Hepatocyte (in vitro differentiated cells): Measurements from ENCODE around the gene SORT1. TPM values are rescaled to one million over a fixed set of nuclear protein-coding genes. Genes with fewer than 3 reads are reported as not detected.

Experiments used
- DNase-seq: peaks from one replicate; pipeline ENCODE4 v3.0.0-alpha.2; 2016; ENCODE audit warnings: low spot score
- H2AFZ ChIP-seq: fragments of 200-600 bp; sonication (generic); 2 replicates; pipeline ENCODE4 v1.6.0; 2016; ENCODE audit warnings: antibody characterized with exemption, mild to moderate bottlenecking
- H3K27ac ChIP-seq: fragments of 200-600 bp; sonication (generic); 2 replicates; pipeline ENCODE4 v1.5.1; 2016; ENCODE audit warnings: mild to moderate bottlenecking
- H3K27me3 ChIP-seq: fragments of 200-600 bp; sonication (generic); 2 replicates; pipeline ENCODE4 v1.6.1; 2016
- H3K36me3 ChIP-seq: fragments of 200-600 bp; sonication (generic); replicated peaks from 2 replicates; pipeline ENCODE4 v1.5.1; 2016; ENCODE audit warnings: low read depth; ENCODE audit not compliant: insufficient read depth
- H3K4me1 ChIP-seq: fragments of 200-600 bp; sonication (generic); 2 replicates; pipeline ENCODE4 v1.5.1; 2016; ENCODE audit warnings: mild to moderate bottlenecking, moderate library complexity; ENCODE audit not compliant: insufficient read depth
- H3K4me2 ChIP-seq: fragments of 200-600 bp; sonication (generic); 2 replicates; pipeline ENCODE4 v1.6.0; 2016
- H3K4me3 ChIP-seq: fragments of 200-600 bp; sonication (generic); 2 replicates; pipeline ENCODE4 v1.5.1; 2016; ENCODE audit warnings: mild to moderate bottlenecking
- H3K79me2 ChIP-seq: fragments of 200-600 bp; sonication (generic); 2 replicates; pipeline ENCODE4 v1.6.0; 2017; ENCODE audit warnings: mild to moderate bottlenecking
- H3K9me2 ChIP-seq: fragments of 200-600 bp; sonication (generic); replicated peaks from 2 replicates; pipeline ENCODE4 v1.6.0; 2017; ENCODE audit warnings: mild to moderate bottlenecking; ENCODE audit not compliant: insufficient read depth
- H3K9me3 ChIP-seq: fragments of 200-600 bp; sonication (generic); 2 replicates; pipeline ENCODE4 v1.5.1; 2016; ENCODE audit warnings: low read depth, mild to moderate bottlenecking
- H4K20me1 ChIP-seq: fragments of 200-600 bp; sonication (generic); 2 replicates; pipeline ENCODE4 v1.6.0; 2016; ENCODE audit warnings: mild to moderate bottlenecking; ENCODE audit not compliant: insufficient read depth, poor library complexity, severe bottlenecking
- EZH2 ChIP-seq: fragments of 200-600 bp; sonication (generic); IDR thresholded peaks from 2 replicates; pipeline ENCODE4 v1.6.1; 2016; ENCODE audit warnings: antibody characterized with exemption, mild to moderate bottlenecking, borderline replicate concordance
- EZH2phosphoT487 ChIP-seq: fragments of 200-600 bp; sonication (generic); IDR thresholded peaks from one replicate; pipeline ENCODE4 v1.6.1; 2018; ENCODE audit warnings: antibody characterized with exemption, mild to moderate bottlenecking, low read depth, moderate library complexity; ENCODE audit not compliant: unreplicated experiment, severe bottlenecking
- WGBS: methylation state at CpG from one replicate; pipeline ENCODE4 v1.1.6; 2016; ENCODE audit warnings: low lambda C conversion rate; ENCODE audit errors: missing lambda C conversion rate; 5-methylcytosine and 5-hydroxymethylcytosine counted together
- polyA plus RNA-seq: library from polyadenylated mRNA; unstranded; fragments of >200 nt; fragmentation: Nextera tagmentation; extraction: Ambion mirVana; gene quantifications from 2 replicates; pipeline ENCODE4 v1.2.1, GENCODE V29; 2016
- total RNA-seq: library from RNA; depleted of rRNA; stranded (reverse); fragments of >200 nt; gene quantifications from 2 replicates; pipeline ENCODE4 v1.2.3, GENCODE V29; 2014
- TF ChIP-seq, protein P1 (sequence below): fragments of 200-600 bp; sonication (generic); IDR thresholded peaks from 2 replicates; pipeline ENCODE4 v1.5.1; 2016; ENCODE audit warnings: antibody characterized with exemption, mild to moderate bottlenecking; ENCODE audit not compliant: poor library complexity

SORT1 gene
- total and polyA plus RNA-seq, 2 experiments from 2014 or later: 43.7 to 59.3 TPM

DNA sequence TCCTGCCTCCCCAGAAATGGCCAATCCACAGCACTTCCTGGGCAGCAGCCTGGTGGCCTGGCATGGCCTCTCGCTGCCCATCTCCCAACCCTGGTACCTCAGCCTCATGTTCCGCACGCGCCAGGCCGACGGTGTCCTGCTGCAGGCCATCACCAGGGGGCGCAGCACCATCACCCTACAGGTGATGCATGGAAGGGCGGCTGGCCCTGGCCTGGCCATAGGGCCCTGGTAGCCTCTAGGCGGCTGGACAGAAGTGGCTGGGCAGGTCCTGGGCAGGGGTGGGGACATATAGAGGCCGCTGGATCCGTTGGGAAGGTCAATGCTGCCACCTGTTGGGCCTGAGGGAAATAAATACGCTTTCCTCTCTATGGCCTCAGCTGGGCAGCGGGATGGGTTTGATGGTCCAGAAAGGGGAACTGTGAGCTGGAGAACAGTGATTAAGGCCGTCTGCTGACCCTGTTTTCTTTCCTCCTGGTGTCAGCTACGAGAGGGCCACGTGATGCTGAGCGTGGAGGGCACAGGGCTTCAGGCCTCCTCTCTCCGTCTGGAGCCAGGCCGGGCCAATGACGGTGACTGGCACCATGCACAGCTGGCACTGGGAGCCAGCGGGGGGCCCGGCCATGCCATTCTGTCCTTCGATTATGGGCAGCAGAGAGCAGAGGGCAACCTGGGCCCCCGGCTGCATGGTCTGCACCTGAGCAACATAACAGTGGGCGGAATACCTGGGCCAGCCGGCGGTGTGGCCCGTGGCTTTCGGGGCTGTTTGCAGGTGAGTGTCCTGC lies 133.9 kb downstream of the SORT1 start:
- H3K4me2 ChIP-seq: no peak overlapping the region
- H3K27me3 ChIP-seq: no peaks in the 10 kb centered on the region
- WGBS: 43% methylated on average over 23 of the region's 29 CpGs
- no peaks in the 10 kb centered on the region for H3K9me3 ChIP-seq
- no peaks in the 10 kb centered on the region for H4K20me1 ChIP-seq
- no peaks in the 10 kb centered on the region for H3K9me2 ChIP-seq
- H3K79me2 ChIP-seq: no peaks in the 10 kb centered on the region
- no peak overlapping the region for H2AFZ ChIP-seq
- H3K4me1 ChIP-seq: no peaks in the 10 kb centered on the region
- peak; percentile 92 for DNase-seq
- TF ChIP-seq EZH2 (no peak), EZH2phosphoT487 (no peak)
- TF ChIP-seq, protein P1, sequence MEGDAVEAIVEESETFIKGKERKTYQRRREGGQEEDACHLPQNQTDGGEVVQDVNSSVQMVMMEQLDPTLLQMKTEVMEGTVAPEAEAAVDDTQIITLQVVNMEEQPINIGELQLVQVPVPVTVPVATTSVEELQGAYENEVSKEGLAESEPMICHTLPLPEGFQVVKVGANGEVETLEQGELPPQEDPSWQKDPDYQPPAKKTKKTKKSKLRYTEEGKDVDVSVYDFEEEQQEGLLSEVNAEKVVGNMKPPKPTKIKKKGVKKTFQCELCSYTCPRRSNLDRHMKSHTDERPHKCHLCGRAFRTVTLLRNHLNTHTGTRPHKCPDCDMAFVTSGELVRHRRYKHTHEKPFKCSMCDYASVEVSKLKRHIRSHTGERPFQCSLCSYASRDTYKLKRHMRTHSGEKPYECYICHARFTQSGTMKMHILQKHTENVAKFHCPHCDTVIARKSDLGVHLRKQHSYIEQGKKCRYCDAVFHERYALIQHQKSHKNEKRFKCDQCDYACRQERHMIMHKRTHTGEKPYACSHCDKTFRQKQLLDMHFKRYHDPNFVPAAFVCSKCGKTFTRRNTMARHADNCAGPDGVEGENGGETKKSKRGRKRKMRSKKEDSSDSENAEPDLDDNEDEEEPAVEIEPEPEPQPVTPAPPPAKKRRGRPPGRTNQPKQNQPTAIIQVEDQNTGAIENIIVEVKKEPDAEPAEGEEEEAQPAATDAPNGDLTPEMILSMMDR: peak; percentile 99
- H3K36me3 ChIP-seq: no peaks in the 10 kb centered on the region
- H3K4me3 ChIP-seq: no peak overlapping the region
- no peak overlapping the region for H3K27ac ChIP-seq

DNA sequence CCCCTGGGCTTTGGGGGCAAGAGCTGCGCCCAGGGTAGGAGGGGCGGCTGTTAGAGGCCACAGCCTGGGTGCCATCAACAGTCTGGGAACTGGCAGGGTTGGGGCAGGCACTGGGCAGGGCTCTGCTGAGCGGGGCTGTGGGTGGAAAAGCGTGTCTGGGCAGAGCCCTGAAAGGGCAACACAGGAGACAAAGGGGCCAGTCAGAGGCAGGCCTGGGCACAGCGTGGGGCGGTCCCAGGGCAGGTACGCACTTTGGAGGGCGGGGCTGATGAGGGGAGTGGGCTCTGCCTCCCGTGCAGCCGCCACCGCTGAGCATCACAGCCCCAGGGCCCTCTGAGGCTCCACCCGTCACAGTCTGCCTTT lies 134.5 kb downstream of the SORT1 start:
- H3K36me3 ChIP-seq: no peaks in the 10 kb centered on the region
- H3K27me3 ChIP-seq: no peaks in the 10 kb centered on the region
- no peak for DNase-seq
- H4K20me1 ChIP-seq: no peaks in the 10 kb centered on the region
- WGBS: 79% methylated on average over 10 of the region's 12 CpGs
- no peaks in the 10 kb centered on the region for H3K9me3 ChIP-seq
- no peaks in the 10 kb centered on the region for H3K79me2 ChIP-seq
- H3K4me3 ChIP-seq: no peak overlapping the region
- TF ChIP-seq, protein P1: no peak
- TF ChIP-seq EZH2phosphoT487: no peak
- TF ChIP-seq EZH2: no peak
- no peaks in the 10 kb centered on the region for H3K9me2 ChIP-seq
- H2AFZ ChIP-seq: no peak overlapping the region
- H3K4me2 ChIP-seq: no peak overlapping the region
- no peaks in the 10 kb centered on the region for H3K4me1 ChIP-seq
- H3K27ac ChIP-seq: no peak overlapping the region

DNA sequence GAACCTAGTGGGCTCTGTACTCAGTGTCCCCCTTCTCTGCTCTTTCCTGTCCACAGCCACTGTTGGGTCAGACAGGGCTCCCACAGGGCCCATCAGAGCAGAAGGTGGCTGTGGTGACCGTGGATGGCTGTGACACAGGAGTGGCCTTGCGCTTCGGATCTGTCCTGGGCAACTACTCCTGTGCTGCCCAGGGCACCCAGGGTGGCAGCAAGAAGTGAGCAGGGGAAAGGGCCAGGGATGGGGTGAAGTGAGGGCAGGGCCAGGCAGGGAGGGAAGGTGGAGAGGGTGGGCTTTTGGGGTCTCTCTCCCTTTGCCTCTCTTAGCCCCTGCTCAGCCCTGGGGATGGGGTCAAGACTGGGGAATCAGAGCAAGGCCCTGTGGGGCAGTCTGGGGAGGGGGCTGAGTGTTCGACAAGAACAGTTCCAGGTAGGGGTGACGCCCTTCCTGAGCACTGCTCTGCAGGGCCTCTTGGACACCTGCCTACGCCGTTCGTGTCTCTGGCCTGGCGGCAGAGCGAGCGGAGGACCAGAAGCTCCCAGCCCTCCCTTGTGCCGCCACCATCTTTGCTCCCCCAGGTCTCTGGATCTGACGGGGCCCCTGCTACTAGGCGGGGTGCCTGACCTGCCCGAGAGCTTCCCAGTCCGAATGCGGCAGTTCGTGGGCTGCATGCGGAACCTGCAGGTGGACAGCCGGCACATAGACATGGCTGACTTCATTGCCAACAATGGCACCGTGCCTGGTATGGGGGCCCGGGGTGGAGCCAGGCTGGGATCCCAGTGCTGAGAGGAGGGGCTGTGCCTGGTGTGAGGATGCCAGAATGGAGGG lies 135.3 kb downstream of the SORT1 start:
- H3K4me3 ChIP-seq: no peak overlapping the region
- no peaks in the 10 kb centered on the region for H3K9me2 ChIP-seq
- no peaks in the 10 kb centered on the region for H3K36me3 ChIP-seq
- H3K4me1 ChIP-seq: no peaks in the 10 kb centered on the region
- TF ChIP-seq, protein P1: no peak
- TF ChIP-seq EZH2phosphoT487: no peak
- no peak for TF ChIP-seq EZH2
- H3K9me3 ChIP-seq: no peaks in the 10 kb centered on the region
- H2AFZ ChIP-seq: no peak overlapping the region
- no peaks in the 10 kb centered on the region for H3K79me2 ChIP-seq
- 90% methylated on average over 22 of the region's 22 CpGs for WGBS
- no peaks in the 10 kb centered on the region for H4K20me1 ChIP-seq
- no peak for DNase-seq
- no peaks in the 10 kb centered on the region for H3K27me3 ChIP-seq
- no peak overlapping the region for H3K27ac ChIP-seq
- no peak overlapping the region for H3K4me2 ChIP-seq
